Mesothelial cell of epicardium (in vitro differentiated cells): Measurements from ENCODE around the gene TMC4. TPM values are rescaled to one million over a fixed set of nuclear protein-coding genes. Genes with fewer than 3 reads are reported as not detected.
"Not testable (repeated sequence)": the region's sequence is repeated elsewhere in the genome, so short reads cannot be mapped to it uniquely, and the experiment has no call there.

Experiments
- DNase-seq, 2 experiments: peaks; one replicate each; pipeline ENCODE4 v3.0.0; 2021; ENCODE audit warnings: low spot score in 2 of 2; ENCODE audit not compliant: unreplicated experiment in 2 of 2
- H3K27ac Mint-ChIP-seq: 2 replicates; pipeline ENCODE4 v1.8.0; 2021; ENCODE audit warnings: mixed read lengths
- H3K27me3 Mint-ChIP-seq: 2 replicates; pipeline ENCODE4 v1.8.0; 2021; ENCODE audit warnings: low read depth, mixed read lengths
- H3K36me3 Mint-ChIP-seq: 2 replicates; pipeline ENCODE4 v1.8.0; 2021; ENCODE audit warnings: mixed read lengths
- H3K4me1 Mint-ChIP-seq: 2 replicates; pipeline ENCODE4 v1.8.0; 2021; ENCODE audit warnings: mixed read lengths
- H3K4me3 Mint-ChIP-seq: 2 replicates; pipeline ENCODE4 v1.8.0; 2021; ENCODE audit warnings: mild to moderate bottlenecking, moderate library complexity, mixed read lengths
- H3K9me3 Mint-ChIP-seq: 2 replicates; pipeline ENCODE4 v1.8.0; 2021; ENCODE audit warnings: mixed read lengths
- total RNA-seq: library from RNA; stranded (reverse); gene quantifications from 3 replicates; pipeline ENCODE4 v1.2.1, GENCODE V29; 2021
- TF ChIP-seq, protein P1 (sequence below): fragments of 200-600 bp; sonication (generic); IDR thresholded peaks from one replicate; pipeline ENCODE4 v1.5.0; 2021; ENCODE audit warnings: antibody characterized with exemption; ENCODE audit not compliant: unreplicated experiment

The TMC4 gene
- 57.6 to 69.5 TPM (median 63.5 TPM) in 3 replicates for total RNA-seq

DNA sequence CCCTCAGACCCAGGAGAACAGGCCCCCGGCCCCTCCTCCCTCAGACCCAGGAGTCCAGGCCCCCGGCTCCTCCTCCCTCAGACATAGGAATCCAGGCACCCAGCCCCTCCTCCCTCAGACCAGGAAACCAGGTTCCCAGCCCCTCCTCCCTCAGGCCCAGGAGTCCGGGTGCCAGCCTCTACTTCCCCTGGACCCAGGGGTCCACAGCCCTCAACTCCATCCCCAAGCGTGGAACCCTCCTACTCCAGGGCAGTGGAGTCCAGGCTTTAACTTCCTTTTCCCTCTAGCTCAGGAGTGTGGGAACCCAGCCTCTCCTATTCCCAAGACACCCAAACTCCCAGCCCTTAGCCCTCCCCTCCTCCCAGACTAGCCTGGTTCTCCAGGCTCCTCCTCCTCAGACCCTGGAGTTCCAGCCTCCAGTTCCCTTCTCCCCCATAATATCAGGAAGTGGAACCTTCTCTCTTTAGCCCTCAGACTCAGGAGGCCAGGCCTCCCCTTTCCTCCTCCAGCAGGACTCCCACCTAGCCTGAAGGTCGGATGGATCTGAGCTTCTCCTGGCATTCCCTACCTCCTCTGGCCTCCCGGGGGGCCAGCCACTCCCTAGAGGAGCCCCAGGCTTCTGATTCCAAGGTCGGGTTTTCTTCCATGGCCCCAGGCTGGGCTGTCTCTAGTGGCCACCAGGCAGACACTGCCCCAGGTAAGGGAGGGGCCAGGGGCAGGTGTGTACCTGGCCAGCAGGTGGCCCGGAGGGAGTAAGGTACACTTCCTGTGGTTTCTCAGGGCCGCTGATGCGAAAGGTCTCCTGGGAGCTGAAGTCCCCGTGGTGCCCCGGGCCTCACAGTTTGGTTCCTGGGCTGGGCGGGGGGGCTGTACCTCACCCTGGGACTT is at the start of gene TMC4:
Gene TMC4 (minus strand): TSS at position 690 of the 888 bp plus-strand sequence. CDS start 43 bp downstream, at position 647.
- H3K9me3 Mint-ChIP-seq = no peaks in the 10 kb centered on the region
- peak within 1 kb of the TSS; percentile 90 for H3K27ac Mint-ChIP-seq
- H3K4me3 Mint-ChIP-seq = peak within 1 kb of the TSS; percentile 79
- peaks cover 10% of the 10 kb centered on the region for H3K4me1 Mint-ChIP-seq
- H3K36me3 Mint-ChIP-seq = peaks cover 6% of the 10 kb centered on the region
- TF ChIP-seq, protein P1, sequence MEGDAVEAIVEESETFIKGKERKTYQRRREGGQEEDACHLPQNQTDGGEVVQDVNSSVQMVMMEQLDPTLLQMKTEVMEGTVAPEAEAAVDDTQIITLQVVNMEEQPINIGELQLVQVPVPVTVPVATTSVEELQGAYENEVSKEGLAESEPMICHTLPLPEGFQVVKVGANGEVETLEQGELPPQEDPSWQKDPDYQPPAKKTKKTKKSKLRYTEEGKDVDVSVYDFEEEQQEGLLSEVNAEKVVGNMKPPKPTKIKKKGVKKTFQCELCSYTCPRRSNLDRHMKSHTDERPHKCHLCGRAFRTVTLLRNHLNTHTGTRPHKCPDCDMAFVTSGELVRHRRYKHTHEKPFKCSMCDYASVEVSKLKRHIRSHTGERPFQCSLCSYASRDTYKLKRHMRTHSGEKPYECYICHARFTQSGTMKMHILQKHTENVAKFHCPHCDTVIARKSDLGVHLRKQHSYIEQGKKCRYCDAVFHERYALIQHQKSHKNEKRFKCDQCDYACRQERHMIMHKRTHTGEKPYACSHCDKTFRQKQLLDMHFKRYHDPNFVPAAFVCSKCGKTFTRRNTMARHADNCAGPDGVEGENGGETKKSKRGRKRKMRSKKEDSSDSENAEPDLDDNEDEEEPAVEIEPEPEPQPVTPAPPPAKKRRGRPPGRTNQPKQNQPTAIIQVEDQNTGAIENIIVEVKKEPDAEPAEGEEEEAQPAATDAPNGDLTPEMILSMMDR = peak; percentile 18
- no peaks in the 10 kb centered on the region for H3K27me3 Mint-ChIP-seq
- DNase-seq = no peak

DNA sequence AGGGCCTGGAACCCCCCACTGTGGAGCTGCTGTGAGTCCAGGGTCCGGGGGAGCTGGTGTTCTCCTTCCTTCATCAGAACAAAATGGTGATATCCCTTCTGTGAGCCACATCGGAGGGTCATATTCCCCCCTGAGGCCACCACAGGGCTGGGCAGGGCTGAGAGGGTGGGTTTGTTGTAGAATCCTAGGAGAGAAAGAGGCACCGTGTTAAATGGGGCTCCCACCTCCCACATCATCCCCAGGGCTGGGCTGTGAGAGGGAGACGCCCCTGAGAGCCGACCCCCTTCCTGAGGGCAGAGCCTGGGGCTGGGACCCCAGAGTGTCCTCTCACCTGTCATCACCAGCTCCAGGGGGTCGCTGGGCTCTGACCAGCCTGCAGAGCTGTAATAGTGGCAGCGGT is 49.0 kb upstream of the TMC4 start:
- not testable (repeated sequence) for H3K27ac Mint-ChIP-seq, DNase-seq, H3K4me3 Mint-ChIP-seq, H3K36me3 Mint-ChIP-seq, H3K9me3 Mint-ChIP-seq
- Mint-ChIP-seq H3K4me1 (peaks cover 11% of the 10 kb centered on the region), H3K27me3 (peaks cover 16% of the 10 kb centered on the region)

- not testable (repeated sequence) for H3K9me3 Mint-ChIP-seq, H3K4me3 Mint-ChIP-seq, DNase-seq, H3K27ac Mint-ChIP-seq, H3K36me3 Mint-ChIP-seq
- Mint-ChIP-seq H3K4me1 (peaks cover 11% of the 10 kb centered on the region), H3K27me3 (peaks cover 12% of the 10 kb centered on the region)
Measured at GRCh38 chr19:54219702-54220101, 46.7 kb upstream of the TMC4 start.

DNA sequence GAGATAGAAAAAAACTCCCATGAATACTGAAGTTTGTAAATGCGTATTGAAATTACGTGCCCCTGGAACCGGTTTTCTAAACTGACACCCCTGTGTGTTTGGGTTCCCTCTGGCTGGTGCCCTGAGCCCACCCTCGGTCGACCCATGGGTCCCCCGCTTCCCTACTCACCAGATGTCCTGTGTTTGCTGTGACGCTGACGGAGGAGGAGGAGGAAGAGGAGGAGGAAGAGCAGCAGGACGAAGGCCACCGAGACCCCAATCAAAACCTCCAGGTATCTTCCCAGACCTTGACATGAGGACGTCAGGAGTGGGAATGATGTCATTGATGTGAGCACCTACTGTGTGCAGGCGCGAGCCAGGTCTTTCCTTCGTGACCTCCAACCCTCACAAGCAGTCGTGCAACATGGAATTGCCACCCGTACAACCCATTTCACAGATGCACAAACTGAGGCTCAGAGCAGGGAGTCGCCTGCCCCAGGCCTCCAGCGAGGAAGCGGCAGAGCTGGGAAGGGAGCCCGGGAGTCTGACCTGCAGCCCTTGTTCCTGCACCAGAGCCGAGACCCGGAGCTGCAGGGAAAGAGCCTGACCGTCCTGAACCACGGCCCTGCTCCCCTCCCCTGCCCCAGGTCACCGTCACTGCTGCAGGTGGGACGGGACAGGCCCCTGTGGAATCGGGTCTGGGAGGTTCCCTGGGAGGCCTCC is 46.2 kb upstream of the TMC4 start:
- TF ChIP-seq, protein P1 = no peak
- DNase-seq = no peak
- Mint-ChIP-seq H3K4me1 (peaks cover 11% of the 10 kb centered on the region), H3K36me3 (peaks cover 4% of the 10 kb centered on the region), H3K4me3 (no peak overlapping the region), H3K9me3 (no peaks in the 10 kb centered on the region), H3K27ac (no peak overlapping the region), H3K27me3 (peaks cover 11% of the 10 kb centered on the region)

DNA sequence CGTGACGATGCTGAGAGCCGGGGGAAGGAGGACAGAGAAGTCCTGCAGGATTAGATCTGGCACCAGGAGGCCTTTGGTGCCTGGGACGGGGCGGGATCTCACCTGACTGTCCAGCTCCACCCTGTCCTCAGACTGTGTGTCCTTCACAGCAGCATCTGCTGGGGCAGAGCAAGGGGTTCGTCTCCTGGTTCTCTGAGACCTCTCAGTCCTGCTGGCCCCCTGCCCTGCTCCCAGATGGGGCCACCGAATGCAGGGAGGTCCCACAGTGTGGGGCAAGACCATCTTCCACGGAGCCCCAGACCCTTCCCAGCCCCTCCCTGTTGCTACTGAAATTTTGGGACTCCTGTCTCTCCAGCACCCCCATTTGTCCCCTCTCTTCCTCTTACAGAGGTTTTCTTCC is 45.3 kb upstream of the TMC4 start:
- Mint-ChIP-seq H3K9me3 (no peaks in the 10 kb centered on the region), H3K27me3 (peaks cover 3% of the 10 kb centered on the region), H3K36me3 (peaks cover 4% of the 10 kb centered on the region), H3K27ac (no peak overlapping the region), H3K4me1 (peaks cover 4% of the 10 kb centered on the region), H3K4me3 (no peak overlapping the region)
- DNase-seq = no peak
- TF ChIP-seq, protein P1 = no peak

GRCh38 chr19:54217517-54218247 is 44.7 kb upstream of the TMC4 start:
- H3K4me3 Mint-ChIP-seq, H3K4me1 Mint-ChIP-seq, H3K36me3 Mint-ChIP-seq, H3K9me3 Mint-ChIP-seq, H3K27me3 Mint-ChIP-seq, DNase-seq, H3K27ac Mint-ChIP-seq: not testable (repeated sequence)

DNA sequence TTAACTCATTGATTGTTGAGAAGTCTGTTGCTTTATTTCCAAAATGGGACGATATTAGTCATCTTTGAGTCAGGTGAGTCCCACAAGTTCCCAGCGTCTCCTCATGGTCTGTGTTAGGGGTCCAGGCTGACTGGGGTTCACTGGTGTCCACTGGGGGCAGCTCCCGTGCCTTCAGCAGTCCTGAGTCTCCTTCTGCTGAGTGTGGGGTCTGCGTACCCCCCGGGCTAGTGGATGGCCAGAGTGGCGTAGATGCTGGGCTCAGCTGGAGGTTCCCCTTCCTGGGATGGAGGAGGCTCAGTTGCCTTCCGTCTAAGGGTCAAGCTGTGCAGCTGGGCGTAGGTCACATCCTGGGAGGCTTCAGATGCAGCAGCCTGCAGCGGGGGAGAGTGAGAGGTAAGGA is 43.9 kb upstream of the TMC4 start:
- no peak overlapping the region for H3K27ac Mint-ChIP-seq
- TF ChIP-seq, protein P1 = no peak
- peaks cover 2% of the 10 kb centered on the region for H3K4me1 Mint-ChIP-seq
- no peaks in the 10 kb centered on the region for H3K9me3 Mint-ChIP-seq
- H3K36me3 Mint-ChIP-seq = peaks cover 9% of the 10 kb centered on the region
- peaks cover 1% of the 10 kb centered on the region for H3K27me3 Mint-ChIP-seq
- no peak overlapping the region for H3K4me3 Mint-ChIP-seq
- DNase-seq = no peak

- not testable (repeated sequence) for H3K4me3 Mint-ChIP-seq, DNase-seq, H3K9me3 Mint-ChIP-seq, H3K27ac Mint-ChIP-seq, H3K27me3 Mint-ChIP-seq
- peaks cover 16% of the 10 kb centered on the region for H3K4me1 Mint-ChIP-seq
- H3K36me3 Mint-ChIP-seq = peaks cover 14% of the 10 kb centered on the region
Measured at GRCh38 chr19:54214734-54215133, 41.8 kb upstream of the TMC4 start.

DNA sequence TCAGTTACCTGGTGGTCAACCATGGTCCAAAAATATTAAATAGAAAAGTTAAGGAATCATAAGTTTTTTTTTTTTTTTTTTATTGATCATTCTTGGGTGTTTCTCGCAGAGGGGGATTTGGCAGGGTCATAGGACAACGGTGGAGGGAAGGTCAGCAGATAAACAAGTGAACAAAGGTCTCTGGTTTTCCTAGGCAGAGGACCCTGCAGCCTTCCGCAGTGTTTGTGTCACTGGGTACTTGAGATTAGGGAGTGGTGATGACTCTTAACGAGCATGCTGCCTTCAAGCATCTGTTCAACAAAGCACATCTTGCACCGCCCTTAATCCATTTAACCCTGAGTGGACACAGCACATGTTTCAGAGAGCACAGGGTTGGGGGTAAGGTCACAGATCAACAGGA is 41.3 kb upstream of the TMC4 start:
- DNase-seq, H3K27me3 Mint-ChIP-seq, H3K9me3 Mint-ChIP-seq, H3K4me3 Mint-ChIP-seq, H3K27ac Mint-ChIP-seq: not testable (repeated sequence)
- Mint-ChIP-seq H3K36me3 (peaks cover 14% of the 10 kb centered on the region), H3K4me1 (peaks cover 21% of the 10 kb centered on the region)
